HL-60 (cell line): ENCODE measurements around the gene TMOD1.

ENCODE experiments used
- CTCF ChIP-seq: IDR thresholded peaks from one replicate; pipeline ENCODE4 v1.5.1; 2011; ENCODE audit warnings: low read length, control low read depth, inconsistent platforms; ENCODE audit not compliant: insufficient read depth
- GABPA ChIP-seq: IDR thresholded peaks from 2 replicates; pipeline ENCODE4 v1.6.1; 2012; ENCODE audit warnings: low read depth
- POLR2AphosphoS5 ChIP-seq: IDR thresholded peaks from 2 replicates; pipeline ENCODE4 v1.6.1; 2012; ENCODE audit warnings: low read depth
- REST ChIP-seq: IDR thresholded peaks from 2 replicates; pipeline ENCODE4 v1.6.1; 2012; ENCODE audit warnings: low read depth; ENCODE audit not compliant: insufficient replicate concordance

GRCh38 chr9:97557606-97558095, 56.2 kb downstream of the TMOD1 start:
- TF ChIP-seq CTCF (no peak), POLR2AphosphoS5 (no peak), REST (no peak), GABPA (no peak)
